GM20000 (cell line): ENCODE measurements around the gene FPR1.

Source experiments
- DNase-seq: peaks from one replicate; pipeline ENCODE4 v3.0.0; 2012; ENCODE audit warnings: low spot score
- TF ChIP-seq, protein P1 (sequence below): IDR thresholded peaks from 2 replicates; pipeline ENCODE4 v1.5.1; 2012; ENCODE audit warnings: mild to moderate bottlenecking, control low read depth; ENCODE audit errors: extremely low read depth, missing control alignments

Gene FPR1

DNA sequence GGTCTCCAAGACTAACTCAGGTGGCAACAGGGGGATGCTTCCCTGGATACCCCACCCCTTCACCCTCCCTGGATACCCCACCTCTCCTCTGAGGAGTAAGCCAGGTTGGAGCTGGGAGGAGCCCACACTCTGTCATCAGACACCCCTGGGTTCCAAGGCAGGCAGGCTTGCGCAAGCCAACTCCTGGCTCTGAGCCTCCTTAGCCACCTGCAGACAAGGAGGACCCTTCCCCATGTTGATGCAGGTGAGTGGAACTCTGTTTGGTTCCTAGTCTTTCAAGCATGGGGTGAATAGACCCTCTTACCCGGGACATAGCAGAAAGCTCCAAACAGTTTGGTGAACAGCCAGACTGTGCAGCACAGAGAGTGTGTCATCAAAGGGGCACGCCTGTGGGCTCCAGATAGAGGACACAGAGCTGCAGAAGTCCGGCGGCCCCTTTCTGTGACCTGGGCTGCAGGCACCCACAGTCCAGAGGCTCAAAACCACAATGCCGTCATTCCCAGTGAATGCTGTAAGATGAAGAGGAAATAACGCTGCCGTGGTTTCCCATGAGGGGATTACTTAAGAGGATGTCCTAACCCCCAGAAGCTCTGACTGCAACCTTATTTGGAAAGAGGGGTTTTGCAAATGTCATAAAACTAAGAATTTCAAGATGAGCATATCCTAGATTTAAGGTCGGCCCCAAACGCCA lies 15.8 kb downstream of the FPR1 start:
- TF ChIP-seq, protein P1, sequence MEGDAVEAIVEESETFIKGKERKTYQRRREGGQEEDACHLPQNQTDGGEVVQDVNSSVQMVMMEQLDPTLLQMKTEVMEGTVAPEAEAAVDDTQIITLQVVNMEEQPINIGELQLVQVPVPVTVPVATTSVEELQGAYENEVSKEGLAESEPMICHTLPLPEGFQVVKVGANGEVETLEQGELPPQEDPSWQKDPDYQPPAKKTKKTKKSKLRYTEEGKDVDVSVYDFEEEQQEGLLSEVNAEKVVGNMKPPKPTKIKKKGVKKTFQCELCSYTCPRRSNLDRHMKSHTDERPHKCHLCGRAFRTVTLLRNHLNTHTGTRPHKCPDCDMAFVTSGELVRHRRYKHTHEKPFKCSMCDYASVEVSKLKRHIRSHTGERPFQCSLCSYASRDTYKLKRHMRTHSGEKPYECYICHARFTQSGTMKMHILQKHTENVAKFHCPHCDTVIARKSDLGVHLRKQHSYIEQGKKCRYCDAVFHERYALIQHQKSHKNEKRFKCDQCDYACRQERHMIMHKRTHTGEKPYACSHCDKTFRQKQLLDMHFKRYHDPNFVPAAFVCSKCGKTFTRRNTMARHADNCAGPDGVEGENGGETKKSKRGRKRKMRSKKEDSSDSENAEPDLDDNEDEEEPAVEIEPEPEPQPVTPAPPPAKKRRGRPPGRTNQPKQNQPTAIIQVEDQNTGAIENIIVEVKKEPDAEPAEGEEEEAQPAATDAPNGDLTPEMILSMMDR, result no peak

DNA sequence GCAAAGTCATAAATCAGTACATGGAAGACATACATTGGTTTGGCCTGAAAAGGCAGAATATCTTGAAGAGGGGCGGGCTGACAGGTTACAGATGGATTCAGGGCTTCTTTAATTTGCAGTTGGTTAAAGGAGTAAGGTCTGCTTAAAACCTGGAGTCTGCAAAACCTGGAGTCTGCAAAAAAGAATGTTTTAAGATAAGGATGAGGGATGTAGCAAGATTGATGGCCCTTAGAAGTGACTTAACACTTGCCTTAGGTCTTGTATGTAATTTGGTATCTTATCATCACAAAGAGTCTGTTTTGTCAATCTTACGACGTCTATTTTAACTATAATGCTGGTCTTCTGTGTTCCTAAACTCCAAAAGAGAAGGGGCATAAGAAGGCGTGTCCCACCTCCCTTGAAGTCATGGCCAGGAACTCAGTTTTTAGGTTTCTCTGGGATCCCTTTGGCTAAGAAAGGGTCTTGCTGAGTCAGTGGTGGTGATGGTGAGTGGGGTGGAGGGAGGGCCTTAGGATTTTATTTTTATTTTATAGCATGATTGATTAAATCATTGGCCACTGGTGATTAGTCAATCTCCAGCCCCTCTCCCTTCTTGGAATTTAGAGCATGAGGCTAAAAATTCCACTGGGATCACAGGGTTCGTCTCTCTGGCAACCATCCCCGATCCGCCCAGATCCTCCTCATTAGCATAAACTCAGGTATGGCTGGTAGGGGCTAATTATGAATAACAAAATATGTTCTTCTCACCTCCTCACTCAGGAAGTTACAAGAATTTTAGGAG lies 17.7 kb downstream of the FPR1 start:
- TF ChIP-seq, protein P1, result no peak
- DNase-seq, result no peak

More for the DNA sequence above, 15.8 kb downstream of the FPR1 start:
- no peak for DNase-seq

DNA sequence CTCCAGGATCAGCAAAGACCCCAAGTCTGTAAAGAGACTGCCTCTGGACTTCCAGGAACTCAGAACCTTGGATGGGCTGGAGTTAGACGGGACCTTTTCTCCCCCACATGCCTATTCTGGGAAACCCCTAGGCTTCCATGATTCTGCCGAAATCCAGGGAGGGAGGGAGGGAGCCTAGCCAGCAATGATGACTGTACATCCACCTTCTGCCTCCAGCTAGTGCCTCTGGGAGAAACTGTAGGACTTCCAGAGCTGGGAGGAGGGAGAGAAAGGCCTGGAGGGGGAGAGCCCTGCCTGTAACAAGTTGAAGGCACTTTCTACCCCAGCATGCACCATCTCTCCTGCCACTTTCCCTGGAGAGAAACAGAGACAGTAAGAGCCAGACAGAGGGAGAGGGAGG lies 21.9 kb downstream of the FPR1 start:
- no peak for DNase-seq
- TF ChIP-seq, protein P1, result no peak

DNA sequence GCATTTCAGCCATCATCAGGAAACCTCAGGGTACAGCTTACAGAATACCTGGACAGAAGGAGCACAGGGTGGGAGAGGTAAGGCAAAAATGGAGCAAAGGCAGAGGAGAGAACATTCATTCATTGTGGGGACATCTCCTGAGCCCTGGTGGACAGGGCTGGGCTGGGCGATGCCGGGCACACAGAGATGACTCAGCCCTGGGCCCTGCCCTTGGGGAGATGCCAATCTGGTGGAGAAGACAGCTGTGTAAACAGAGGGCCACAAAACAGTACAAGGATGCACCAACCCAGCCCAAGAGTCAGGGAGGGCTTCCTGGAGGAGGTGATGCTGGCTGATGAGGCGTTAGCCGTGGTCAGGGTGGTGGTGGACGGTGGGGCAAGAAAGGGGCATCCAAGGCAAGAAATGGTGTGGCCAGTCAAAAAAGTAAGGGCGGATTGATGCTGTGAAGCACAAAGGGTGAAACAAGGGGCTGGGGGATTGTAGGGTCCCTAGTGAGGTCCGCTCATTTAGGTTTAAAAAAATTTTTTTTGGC lies 24.3 kb downstream of the FPR1 start:
- no peak for DNase-seq
- TF ChIP-seq, protein P1, result no peak

DNA sequence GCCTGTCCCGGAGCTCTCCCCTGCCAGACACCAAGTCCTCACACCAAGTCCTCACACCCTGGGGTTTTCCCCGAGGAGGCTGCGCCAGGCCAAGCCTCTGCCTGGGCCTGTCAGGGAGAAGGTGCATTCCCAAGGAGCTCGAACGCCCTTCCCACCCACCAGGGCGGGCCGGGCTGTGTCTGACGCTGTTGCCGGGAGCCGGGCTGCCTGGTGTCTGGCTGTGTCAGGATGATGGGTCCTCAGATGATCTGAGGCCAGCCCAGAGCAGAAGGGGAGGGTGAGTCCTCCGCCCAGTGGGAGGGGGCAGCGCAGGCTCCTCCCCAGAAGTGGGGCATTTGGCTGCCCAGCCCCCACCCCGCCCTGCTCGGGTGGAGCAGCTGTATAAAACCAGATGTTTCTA lies 25.6 kb downstream of the FPR1 start:
- no peak for DNase-seq

DNA sequence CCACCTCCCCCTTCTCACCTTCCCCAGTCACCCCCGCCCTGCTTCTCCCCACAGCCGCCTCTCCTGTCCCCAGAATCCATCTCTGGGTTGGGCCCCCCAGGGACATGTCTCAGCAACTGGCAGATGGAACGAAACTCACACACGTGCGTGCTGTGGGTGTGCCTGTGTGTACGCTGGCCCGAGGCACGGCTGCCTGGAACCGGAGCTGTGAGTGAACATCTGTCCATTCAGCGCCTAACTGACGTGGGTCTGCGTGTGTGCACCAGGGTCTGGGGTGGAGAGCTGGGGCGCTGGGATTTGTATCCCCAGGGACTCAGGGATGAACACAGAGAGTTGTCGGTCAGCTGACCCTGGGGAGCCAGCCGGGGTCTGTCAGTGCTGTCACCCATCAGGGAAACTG lies 27.1 kb downstream of the FPR1 start:
- TF ChIP-seq, protein P1, result no peak
- no peak for DNase-seq

More for the DNA sequence above, 25.6 kb downstream of the FPR1 start:
- TF ChIP-seq, protein P1, result no peak

DNA sequence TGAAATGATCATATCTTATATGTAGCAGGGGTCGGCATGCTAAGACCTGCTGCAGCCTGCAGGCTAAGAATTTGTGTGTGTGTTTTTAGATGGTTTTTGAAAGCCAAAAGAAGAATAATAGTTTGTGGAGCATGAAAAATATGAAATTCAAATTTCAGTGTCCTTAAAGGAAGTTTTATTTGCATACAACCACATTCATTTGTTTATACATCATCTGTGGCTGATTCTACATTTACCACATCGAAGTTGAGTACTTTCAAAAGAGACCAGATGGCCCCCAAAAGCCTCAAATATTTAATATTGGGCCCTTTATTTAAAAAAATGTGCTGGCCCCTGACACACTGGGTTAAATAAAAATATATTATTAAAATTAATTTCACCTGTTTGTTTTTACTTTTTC lies 29.2 kb downstream of the FPR1 start:
- TF ChIP-seq, protein P1, result no peak
- DNase-seq, result no peak
